GM23338 (cell line): ENCODE measurements around the gene PTPRH. TPM values are rescaled to one million over a fixed set of nuclear protein-coding genes. Genes with fewer than 3 reads are reported as not detected.

Source experiments
- ATAC-seq: fragments of 200-7000 bp; cut with Tn5 transposase; 3 replicates; pipeline ENCODE4 v1.9.1; 2020
- DNase-seq: peaks from one replicate; pipeline ENCODE4 v3.0.0-alpha.2; 2015; ENCODE audit warnings: low spot score
- H2AFZ ChIP-seq: fragments of 200-600 bp; sonication (generic); 2 replicates; pipeline ENCODE4 v1.8.0; 2016; ENCODE audit warnings: antibody characterized with exemption, mild to moderate bottlenecking, moderate library complexity
- H3F3A ChIP-seq: fragments of 200-600 bp; sonication (generic); replicated peaks from 2 replicates; pipeline ENCODE4 v1.8.0; 2017; ENCODE audit warnings: antibody characterized with exemption, mixed run types, low read depth
- H3K27ac ChIP-seq: fragments of 200-600 bp; sonication (generic); 2 replicates; pipeline ENCODE4 v1.6.1; 2016; ENCODE audit warnings: low read depth
- H3K27me3 ChIP-seq: fragments of 200-600 bp; sonication (generic); 2 replicates; pipeline ENCODE4 v1.8.0; 2016; ENCODE audit warnings: mild to moderate bottlenecking, mixed run types, moderate library complexity; ENCODE audit not compliant: insufficient read depth
- H3K36me3 ChIP-seq: fragments of 200-600 bp; sonication (generic); 2 replicates; pipeline ENCODE4 v1.8.0; 2016; ENCODE audit warnings: mild to moderate bottlenecking; ENCODE audit not compliant: insufficient read depth
- H3K4me1 ChIP-seq: fragments of 200-600 bp; sonication (generic); 2 replicates; pipeline ENCODE4 v1.8.0; 2016; ENCODE audit warnings: mild to moderate bottlenecking, moderate library complexity; ENCODE audit not compliant: insufficient read depth
- H3K4me2 ChIP-seq: fragments of 200-600 bp; sonication (generic); 2 replicates; pipeline ENCODE4 v1.7.1; 2017; ENCODE audit warnings: mixed run types
- H3K4me3 ChIP-seq: fragments of 200-600 bp; sonication (generic); 2 replicates; pipeline ENCODE4 v1.6.1; 2016; ENCODE audit warnings: mixed run types
- H3K79me2 ChIP-seq: fragments of 200-600 bp; sonication (generic); replicated peaks from 2 replicates; pipeline ENCODE4 v1.8.0; 2017; ENCODE audit warnings: mild to moderate bottlenecking; ENCODE audit not compliant: insufficient read depth
- H3K9me2 ChIP-seq: fragments of 200-600 bp; sonication (generic); 2 replicates; pipeline ENCODE4 v1.8.0; 2017; ENCODE audit not compliant: insufficient read depth
- H4K20me1 ChIP-seq: fragments of 200-600 bp; sonication (generic); replicated peaks from 2 replicates; pipeline ENCODE4 v1.8.0; 2017; ENCODE audit warnings: mild to moderate bottlenecking; ENCODE audit not compliant: insufficient read depth
- H3K27ac Mint-ChIP-seq: 2 replicates; pipeline ENCODE4 v1.8.0; 2020; ENCODE audit warnings: inconsistent platforms, mild to moderate bottlenecking, moderate library complexity, mixed read lengths
- H3K27me3 Mint-ChIP-seq: 3 replicates; pipeline ENCODE4 v1.8.0; 2022; ENCODE audit warnings: low read depth, mild to moderate bottlenecking, moderate library complexity, mixed read lengths, inconsistent platforms; ENCODE audit not compliant: insufficient read depth, poor library complexity
- H3K36me3 Mint-ChIP-seq: 3 replicates; pipeline ENCODE4 v1.8.0; 2021; ENCODE audit warnings: low read depth, mild to moderate bottlenecking, inconsistent platforms, moderate library complexity, mixed read lengths
- H3K4me1 Mint-ChIP-seq: 3 replicates; pipeline ENCODE4 v1.8.0; 2020; ENCODE audit warnings: mild to moderate bottlenecking, inconsistent platforms, mixed read lengths
- H3K4me3 Mint-ChIP-seq: 3 replicates; pipeline ENCODE4 v1.8.0; 2021; ENCODE audit warnings: moderate library complexity, mild to moderate bottlenecking, inconsistent platforms, mixed read lengths
- H3K9me3 Mint-ChIP-seq: 3 replicates; pipeline ENCODE4 v1.8.0; 2020; ENCODE audit warnings: moderate library complexity, mild to moderate bottlenecking, inconsistent platforms, mixed read lengths
- CREB1 ChIP-seq: fragments of 250-450 bp; sonication (Bioruptor Pico); IDR thresholded peaks from 2 replicates; pipeline ENCODE4 v1.5.0; 2020; ENCODE audit warnings: low read depth, mild to moderate bottlenecking, moderate library complexity
- EZH2 ChIP-seq: fragments of 200-600 bp; sonication (generic); IDR thresholded peaks from one replicate; pipeline ENCODE4 v1.8.0; 2017; ENCODE audit warnings: antibody characterized with exemption, mild to moderate bottlenecking, low read depth; ENCODE audit not compliant: unreplicated experiment
- EZH2phosphoT487 ChIP-seq: fragments of 200-600 bp; sonication (generic); IDR thresholded peaks from one replicate; pipeline ENCODE4 v1.8.1; 2018; ENCODE audit warnings: antibody characterized with exemption; ENCODE audit not compliant: unreplicated experiment
- JUNB ChIP-seq: IDR thresholded peaks from one replicate; pipeline ENCODE4 v1.6.1; 2016; ENCODE audit warnings: antibody characterized with exemption; ENCODE audit not compliant: unreplicated experiment
- NANOG ChIP-seq: IDR thresholded peaks from 2 replicates; pipeline ENCODE4 v1.6.1; 2016; ENCODE audit warnings: antibody characterized with exemption, borderline replicate concordance
- POLR2AphosphoS5 ChIP-seq: IDR thresholded peaks from 2 replicates; pipeline ENCODE4 v1.6.1; 2016; ENCODE audit warnings: antibody characterized with exemption, low read depth
- STAT1 ChIP-seq: IDR thresholded peaks from one replicate; pipeline ENCODE4 v1.6.1; 2016; ENCODE audit warnings: antibody characterized with exemption; ENCODE audit not compliant: unreplicated experiment
- ZNF114 ChIP-seq: fragments of 250-450 bp; sonication (Bioruptor Pico); IDR thresholded peaks from 2 replicates; pipeline ENCODE4 v1.5.0; 2020; ENCODE audit warnings: mild to moderate bottlenecking, moderate library complexity
- ZNF331 ChIP-seq: fragments of 250-450 bp; sonication (Bioruptor Pico); IDR thresholded peaks from 2 replicates; pipeline ENCODE4 v1.5.0; 2020; ENCODE audit warnings: low read depth, mild to moderate bottlenecking, moderate library complexity
- polyA plus RNA-seq: library from polyadenylated mRNA; unstranded; fragments of >200 nt; fragmentation: Nextera tagmentation; extraction: Ambion mirVana; gene quantifications from 2 replicates; pipeline ENCODE4 v1.2.1, GENCODE V29; 2016
- total RNA-seq: library from RNA; depleted of rRNA; stranded (reverse); fragments of >200 nt; shearing (Covaris generic); gene quantifications from 2 replicates; pipeline ENCODE4 v1.2.3, GENCODE V29; 2014
- TF ChIP-seq, protein P1 (sequence below), 2 experiments: fragments of 200-600 bp in 1 of 2; sonication (generic) in 1 of 2; conservative IDR thresholded peaks; 2 replicates each; pipeline versions ENCODE4 v1.5.1 to v1.6.1; 2016 to 2017; ENCODE audit warnings: antibody characterized with exemption in 2 of 2, low read depth in 2 of 2, mild to moderate bottlenecking in 2 of 2, moderate library complexity in 1 of 2
- TF ChIP-seq, protein P2 (sequence below): IDR thresholded peaks from one replicate; pipeline ENCODE4 v1.6.1; 2018; ENCODE audit warnings: antibody characterized with exemption; ENCODE audit not compliant: unreplicated experiment
- TF ChIP-seq, protein P3 (sequence below): IDR thresholded peaks from 2 replicates; pipeline ENCODE4 v1.6.1; 2016; ENCODE audit warnings: antibody characterized with exemption
- TF ChIP-seq, protein P4 (sequence below): fragments of 250-450 bp; sonication (Bioruptor Pico); IDR thresholded peaks from 2 replicates; pipeline ENCODE4 v1.5.0; 2020; ENCODE audit warnings: mild to moderate bottlenecking, moderate library complexity

The PTPRH gene
- total and polyA plus RNA-seq, 2 experiments from 2014 or later, result 0.16 to 2.1 TPM

DNA sequence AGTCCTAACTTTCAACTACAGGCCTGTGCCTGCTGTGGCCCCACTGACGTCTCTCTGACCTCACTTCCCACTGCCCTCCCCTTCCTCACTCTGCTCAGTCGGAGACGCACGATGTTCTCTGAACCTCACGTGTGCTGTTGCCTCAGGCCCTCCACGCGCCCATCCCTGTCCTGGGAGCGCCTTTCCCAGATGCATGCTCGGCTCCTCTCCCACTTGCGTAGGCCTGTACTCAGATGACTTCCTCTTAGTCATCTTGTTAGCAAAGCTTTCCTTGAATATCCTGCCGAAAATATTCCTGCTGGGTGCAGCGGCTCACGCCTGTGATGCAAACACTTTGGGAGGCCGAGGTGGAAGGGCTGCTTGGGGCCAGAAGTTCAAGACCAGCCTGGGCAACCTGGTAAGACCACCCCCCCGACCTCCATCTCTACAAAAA, 19.9 kb downstream of the PTPRH start:
- Mint-ChIP-seq H3K27ac (no peak overlapping the region), H3K9me3 (no peaks in the 10 kb centered on the region), H3K4me3 (no peak overlapping the region), H3K4me1 (no peaks in the 10 kb centered on the region), H3K27me3 (peaks cover 6% of the 10 kb centered on the region), H3K36me3 (no peaks in the 10 kb centered on the region)
- H3K79me2 ChIP-seq, result no peaks in the 10 kb centered on the region
- no peaks in the 10 kb centered on the region for H3F3A ChIP-seq
- TF ChIP-seq ZNF114 (CRISPR knock-in tag), result no peak
- TF ChIP-seq, protein P1, sequence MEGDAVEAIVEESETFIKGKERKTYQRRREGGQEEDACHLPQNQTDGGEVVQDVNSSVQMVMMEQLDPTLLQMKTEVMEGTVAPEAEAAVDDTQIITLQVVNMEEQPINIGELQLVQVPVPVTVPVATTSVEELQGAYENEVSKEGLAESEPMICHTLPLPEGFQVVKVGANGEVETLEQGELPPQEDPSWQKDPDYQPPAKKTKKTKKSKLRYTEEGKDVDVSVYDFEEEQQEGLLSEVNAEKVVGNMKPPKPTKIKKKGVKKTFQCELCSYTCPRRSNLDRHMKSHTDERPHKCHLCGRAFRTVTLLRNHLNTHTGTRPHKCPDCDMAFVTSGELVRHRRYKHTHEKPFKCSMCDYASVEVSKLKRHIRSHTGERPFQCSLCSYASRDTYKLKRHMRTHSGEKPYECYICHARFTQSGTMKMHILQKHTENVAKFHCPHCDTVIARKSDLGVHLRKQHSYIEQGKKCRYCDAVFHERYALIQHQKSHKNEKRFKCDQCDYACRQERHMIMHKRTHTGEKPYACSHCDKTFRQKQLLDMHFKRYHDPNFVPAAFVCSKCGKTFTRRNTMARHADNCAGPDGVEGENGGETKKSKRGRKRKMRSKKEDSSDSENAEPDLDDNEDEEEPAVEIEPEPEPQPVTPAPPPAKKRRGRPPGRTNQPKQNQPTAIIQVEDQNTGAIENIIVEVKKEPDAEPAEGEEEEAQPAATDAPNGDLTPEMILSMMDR (conservative IDR thresholded peaks at IDR 0.05; ENCODE audit: low read depth in 2 of 2), result no peak
- no peak for TF ChIP-seq POLR2AphosphoS5
- TF ChIP-seq, protein P2, sequence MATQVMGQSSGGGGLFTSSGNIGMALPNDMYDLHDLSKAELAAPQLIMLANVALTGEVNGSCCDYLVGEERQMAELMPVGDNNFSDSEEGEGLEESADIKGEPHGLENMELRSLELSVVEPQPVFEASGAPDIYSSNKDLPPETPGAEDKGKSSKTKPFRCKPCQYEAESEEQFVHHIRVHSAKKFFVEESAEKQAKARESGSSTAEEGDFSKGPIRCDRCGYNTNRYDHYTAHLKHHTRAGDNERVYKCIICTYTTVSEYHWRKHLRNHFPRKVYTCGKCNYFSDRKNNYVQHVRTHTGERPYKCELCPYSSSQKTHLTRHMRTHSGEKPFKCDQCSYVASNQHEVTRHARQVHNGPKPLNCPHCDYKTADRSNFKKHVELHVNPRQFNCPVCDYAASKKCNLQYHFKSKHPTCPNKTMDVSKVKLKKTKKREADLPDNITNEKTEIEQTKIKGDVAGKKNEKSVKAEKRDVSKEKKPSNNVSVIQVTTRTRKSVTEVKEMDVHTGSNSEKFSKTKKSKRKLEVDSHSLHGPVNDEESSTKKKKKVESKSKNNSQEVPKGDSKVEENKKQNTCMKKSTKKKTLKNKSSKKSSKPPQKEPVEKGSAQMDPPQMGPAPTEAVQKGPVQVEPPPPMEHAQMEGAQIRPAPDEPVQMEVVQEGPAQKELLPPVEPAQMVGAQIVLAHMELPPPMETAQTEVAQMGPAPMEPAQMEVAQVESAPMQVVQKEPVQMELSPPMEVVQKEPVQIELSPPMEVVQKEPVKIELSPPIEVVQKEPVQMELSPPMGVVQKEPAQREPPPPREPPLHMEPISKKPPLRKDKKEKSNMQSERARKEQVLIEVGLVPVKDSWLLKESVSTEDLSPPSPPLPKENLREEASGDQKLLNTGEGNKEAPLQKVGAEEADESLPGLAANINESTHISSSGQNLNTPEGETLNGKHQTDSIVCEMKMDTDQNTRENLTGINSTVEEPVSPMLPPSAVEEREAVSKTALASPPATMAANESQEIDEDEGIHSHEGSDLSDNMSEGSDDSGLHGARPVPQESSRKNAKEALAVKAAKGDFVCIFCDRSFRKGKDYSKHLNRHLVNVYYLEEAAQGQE, result no peak
- TF ChIP-seq ZNF331 (CRISPR knock-in tag), result no peak
- TF ChIP-seq, protein P3, sequence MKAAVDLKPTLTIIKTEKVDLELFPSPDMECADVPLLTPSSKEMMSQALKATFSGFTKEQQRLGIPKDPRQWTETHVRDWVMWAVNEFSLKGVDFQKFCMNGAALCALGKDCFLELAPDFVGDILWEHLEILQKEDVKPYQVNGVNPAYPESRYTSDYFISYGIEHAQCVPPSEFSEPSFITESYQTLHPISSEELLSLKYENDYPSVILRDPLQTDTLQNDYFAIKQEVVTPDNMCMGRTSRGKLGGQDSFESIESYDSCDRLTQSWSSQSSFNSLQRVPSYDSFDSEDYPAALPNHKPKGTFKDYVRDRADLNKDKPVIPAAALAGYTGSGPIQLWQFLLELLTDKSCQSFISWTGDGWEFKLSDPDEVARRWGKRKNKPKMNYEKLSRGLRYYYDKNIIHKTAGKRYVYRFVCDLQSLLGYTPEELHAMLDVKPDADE, result no peak
- no peak for TF ChIP-seq JUNB
- TF ChIP-seq CREB1 (CRISPR knock-in tag), result no peak
- no peak for TF ChIP-seq STAT1
- TF ChIP-seq EZH2phosphoT487, result no peak
- TF ChIP-seq, protein P4, sequence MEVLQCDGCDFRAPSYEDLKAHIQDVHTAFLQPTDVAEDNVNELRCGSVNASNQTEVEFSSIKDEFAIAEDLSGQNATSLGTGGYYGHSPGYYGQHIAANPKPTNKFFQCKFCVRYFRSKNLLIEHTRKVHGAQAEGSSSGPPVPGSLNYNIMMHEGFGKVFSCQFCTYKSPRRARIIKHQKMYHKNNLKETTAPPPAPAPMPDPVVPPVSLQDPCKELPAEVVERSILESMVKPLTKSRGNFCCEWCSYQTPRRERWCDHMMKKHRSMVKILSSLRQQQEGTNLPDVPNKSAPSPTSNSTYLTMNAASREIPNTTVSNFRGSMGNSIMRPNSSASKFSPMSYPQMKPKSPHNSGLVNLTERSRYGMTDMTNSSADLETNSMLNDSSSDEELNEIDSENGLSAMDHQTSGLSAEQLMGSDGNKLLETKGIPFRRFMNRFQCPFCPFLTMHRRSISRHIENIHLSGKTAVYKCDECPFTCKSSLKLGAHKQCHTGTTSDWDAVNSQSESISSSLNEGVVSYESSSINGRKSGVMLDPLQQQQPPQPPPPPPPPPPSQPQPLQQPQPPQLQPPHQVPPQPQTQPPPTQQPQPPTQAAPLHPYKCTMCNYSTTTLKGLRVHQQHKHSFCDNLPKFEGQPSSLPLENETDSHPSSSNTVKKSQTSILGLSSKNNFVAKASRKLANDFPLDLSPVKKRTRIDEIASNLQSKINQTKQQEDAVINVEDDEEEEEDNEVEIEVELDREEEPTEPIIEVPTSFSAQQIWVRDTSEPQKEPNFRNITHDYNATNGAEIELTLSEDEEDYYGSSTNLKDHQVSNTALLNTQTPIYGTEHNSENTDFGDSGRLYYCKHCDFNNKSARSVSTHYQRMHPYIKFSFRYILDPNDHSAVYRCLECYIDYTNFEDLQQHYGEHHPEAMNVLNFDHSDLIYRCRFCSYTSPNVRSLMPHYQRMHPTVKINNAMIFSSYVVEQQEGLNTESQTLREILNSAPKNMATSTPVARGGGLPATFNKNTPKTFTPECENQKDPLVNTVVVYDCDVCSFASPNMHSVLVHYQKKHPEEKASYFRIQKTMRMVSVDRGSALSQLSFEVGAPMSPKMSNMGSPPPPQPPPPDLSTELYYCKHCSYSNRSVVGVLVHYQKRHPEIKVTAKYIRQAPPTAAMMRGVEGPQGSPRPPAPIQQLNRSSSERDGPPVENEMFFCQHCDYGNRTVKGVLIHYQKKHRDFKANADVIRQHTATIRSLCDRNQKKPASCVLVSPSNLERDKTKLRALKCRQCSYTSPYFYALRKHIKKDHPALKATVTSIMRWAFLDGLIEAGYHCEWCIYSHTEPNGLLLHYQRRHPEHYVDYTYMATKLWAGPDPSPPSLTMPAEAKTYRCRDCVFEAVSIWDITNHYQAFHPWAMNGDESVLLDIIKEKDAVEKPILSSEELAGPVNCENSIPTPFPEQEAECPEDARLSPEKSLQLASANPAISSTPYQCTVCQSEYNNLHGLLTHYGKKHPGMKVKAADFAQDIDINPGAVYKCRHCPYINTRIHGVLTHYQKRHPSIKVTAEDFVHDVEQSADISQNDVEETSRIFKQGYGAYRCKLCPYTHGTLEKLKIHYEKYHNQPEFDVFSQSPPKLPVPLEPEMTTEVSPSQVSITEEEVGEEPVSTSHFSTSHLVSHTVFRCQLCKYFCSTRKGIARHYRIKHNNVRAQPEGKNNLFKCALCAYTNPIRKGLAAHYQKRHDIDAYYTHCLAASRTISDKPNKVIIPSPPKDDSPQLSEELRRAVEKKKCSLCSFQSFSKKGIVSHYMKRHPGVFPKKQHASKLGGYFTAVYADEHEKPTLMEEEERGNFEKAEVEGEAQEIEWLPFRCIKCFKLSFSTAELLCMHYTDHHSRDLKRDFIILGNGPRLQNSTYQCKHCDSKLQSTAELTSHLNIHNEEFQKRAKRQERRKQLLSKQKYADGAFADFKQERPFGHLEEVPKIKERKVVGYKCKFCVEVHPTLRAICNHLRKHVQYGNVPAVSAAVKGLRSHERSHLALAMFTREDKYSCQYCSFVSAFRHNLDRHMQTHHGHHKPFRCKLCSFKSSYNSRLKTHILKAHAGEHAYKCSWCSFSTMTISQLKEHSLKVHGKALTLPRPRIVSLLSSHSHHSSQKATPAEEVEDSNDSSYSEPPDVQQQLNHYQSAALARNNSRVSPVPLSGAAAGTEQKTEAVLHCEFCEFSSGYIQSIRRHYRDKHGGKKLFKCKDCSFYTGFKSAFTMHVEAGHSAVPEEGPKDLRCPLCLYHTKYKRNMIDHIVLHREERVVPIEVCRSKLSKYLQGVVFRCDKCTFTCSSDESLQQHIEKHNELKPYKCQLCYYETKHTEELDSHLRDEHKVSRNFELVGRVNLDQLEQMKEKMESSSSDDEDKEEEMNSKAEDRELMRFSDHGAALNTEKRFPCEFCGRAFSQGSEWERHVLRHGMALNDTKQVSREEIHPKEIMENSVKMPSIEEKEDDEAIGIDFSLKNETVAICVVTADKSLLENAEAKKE (CRISPR knock-in tag), result no peak
- no peak for TF ChIP-seq EZH2
- no peak for TF ChIP-seq NANOG
- H3K4me3 ChIP-seq, result no peak overlapping the region
- H3K27ac ChIP-seq, result no peak overlapping the region
- no peaks in the 10 kb centered on the region for H3K27me3 ChIP-seq
- no peak for DNase-seq
- no peaks in the 10 kb centered on the region for H3K9me2 ChIP-seq
- 0 out of 2 replicates have a peak overlapping the region, but pooled peaks have one; percentile 74 for H2AFZ ChIP-seq
- ATAC-seq, result no peak; the same call in 2 of the 3 replicates
- H3K4me1 ChIP-seq, result no peaks in the 10 kb centered on the region
- H3K36me3 ChIP-seq, result no peaks in the 10 kb centered on the region
- H4K20me1 ChIP-seq, result no peaks in the 10 kb centered on the region
- H3K4me2 ChIP-seq, result no peak overlapping the region
